ENCODE results near the gene HOTAIR.
A peak's percentile ranks its signal among the peaks of the same experiment; 100 is the strongest.

The HOTAIR gene

DNA sequence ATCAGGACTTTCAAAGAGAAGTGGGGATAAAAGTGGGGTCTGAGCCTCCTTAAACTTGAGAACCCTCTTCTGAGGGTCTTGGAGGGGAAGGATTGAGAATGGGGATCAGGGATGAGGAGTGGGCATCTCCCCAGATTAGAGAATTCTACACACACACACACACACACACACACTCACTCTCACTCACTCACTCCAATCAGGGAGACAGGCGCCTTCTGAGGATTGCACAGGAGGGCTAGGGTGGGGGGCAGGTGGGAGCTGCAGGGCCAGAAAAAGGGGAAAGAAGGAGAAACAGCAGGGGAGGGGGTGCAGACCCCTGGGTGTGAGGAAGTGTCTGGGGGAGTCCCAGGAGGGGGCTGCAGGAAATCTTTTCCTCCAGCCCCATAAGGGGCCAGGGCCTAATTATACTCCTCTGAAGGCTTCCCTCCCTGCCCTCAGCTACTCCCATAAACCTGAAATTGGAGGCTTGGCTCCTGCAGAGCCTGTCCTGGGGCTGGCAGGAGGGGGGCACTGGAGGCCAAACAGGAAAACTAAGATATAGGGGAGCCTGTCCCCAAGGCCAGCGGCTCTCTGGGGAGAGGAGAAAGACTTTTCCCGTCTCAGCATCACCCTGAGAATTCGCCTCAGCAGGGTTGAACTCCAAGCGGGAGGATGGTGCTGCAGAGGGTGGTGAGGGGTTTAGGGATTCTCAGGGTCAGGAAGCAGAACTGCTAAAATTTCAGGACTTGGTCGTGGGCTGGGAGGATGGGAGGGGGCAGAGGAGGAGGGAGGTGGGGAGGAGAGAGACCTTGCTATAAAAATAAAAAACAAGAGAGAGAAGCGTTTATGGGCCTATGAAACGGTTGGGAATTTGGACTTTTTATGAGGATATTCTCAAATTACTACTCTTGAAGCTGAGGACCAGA is 26.8 kb upstream of the HOTAIR start:
- no peak for ATAC-seq
- TF ChIP-seq ZFP3 (CRISPR knock-in tag; IDR thresholded peaks at IDR 0.05): no peak
- TF ChIP-seq ZNF565 (CRISPR knock-in tag; conservative IDR thresholded peaks at IDR 0.05; ENCODE audit: low read depth): no peak
- no peak for TF ChIP-seq SNAI2 (CRISPR knock-in tag; IDR thresholded peaks at IDR 0.05)
- no peak for TF ChIP-seq ISL1 (CRISPR knock-in tag; IDR thresholded peaks at IDR 0.05)
- TF ChIP-seq, protein P1, sequence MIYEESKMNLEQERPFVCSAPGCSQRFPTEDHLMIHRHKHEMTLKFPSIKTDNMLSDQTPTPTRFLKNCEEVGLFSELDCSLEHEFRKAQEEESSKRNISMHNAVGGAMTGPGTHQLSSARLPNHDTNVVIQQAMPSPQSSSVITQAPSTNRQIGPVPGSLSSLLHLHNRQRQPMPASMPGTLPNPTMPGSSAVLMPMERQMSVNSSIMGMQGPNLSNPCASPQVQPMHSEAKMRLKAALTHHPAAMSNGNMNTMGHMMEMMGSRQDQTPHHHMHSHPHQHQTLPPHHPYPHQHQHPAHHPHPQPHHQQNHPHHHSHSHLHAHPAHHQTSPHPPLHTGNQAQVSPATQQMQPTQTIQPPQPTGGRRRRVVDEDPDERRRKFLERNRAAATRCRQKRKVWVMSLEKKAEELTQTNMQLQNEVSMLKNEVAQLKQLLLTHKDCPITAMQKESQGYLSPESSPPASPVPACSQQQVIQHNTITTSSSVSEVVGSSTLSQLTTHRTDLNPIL (CRISPR knock-in tag; IDR thresholded peaks at IDR 0.05; ENCODE audit: low read depth): no peak
- TF ChIP-seq ZNF8 (CRISPR knock-in tag; IDR thresholded peaks at IDR 0.05): no peak
- TF ChIP-seq ZFP30 (CRISPR knock-in tag; IDR thresholded peaks at IDR 0.05): no peak
- TF ChIP-seq GLIS3 (CRISPR knock-in tag; IDR thresholded peaks at IDR 0.05): no peak
- TF ChIP-seq, protein P2, sequence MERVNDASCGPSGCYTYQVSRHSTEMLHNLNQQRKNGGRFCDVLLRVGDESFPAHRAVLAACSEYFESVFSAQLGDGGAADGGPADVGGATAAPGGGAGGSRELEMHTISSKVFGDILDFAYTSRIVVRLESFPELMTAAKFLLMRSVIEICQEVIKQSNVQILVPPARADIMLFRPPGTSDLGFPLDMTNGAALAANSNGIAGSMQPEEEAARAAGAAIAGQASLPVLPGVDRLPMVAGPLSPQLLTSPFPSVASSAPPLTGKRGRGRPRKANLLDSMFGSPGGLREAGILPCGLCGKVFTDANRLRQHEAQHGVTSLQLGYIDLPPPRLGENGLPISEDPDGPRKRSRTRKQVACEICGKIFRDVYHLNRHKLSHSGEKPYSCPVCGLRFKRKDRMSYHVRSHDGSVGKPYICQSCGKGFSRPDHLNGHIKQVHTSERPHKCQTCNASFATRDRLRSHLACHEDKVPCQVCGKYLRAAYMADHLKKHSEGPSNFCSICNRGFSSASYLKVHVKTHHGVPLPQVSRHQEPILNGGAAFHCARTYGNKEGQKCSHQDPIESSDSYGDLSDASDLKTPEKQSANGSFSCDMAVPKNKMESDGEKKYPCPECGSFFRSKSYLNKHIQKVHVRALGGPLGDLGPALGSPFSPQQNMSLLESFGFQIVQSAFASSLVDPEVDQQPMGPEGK (CRISPR knock-in tag; IDR thresholded peaks at IDR 0.05; ENCODE audit: borderline replicate concordance): no peak
- TF ChIP-seq, protein P3, sequence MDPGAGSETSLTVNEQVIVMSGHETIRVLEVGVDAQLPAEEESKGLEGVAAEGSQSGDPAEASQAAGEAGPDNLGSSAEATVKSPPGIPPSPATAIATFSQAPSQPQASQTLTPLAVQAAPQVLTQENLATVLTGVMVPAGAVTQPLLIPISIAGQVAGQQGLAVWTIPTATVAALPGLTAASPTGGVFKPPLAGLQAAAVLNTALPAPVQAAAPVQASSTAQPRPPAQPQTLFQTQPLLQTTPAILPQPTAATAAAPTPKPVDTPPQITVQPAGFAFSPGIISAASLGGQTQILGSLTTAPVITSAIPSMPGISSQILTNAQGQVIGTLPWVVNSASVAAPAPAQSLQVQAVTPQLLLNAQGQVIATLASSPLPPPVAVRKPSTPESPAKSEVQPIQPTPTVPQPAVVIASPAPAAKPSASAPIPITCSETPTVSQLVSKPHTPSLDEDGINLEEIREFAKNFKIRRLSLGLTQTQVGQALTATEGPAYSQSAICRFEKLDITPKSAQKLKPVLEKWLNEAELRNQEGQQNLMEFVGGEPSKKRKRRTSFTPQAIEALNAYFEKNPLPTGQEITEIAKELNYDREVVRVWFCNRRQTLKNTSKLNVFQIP (CRISPR knock-in tag; IDR thresholded peaks at IDR 0.05; ENCODE audit: borderline replicate concordance, low read depth): no peak
- TF ChIP-seq PPARA (CRISPR knock-in tag; IDR thresholded peaks at IDR 0.05; ENCODE audit: borderline replicate concordance): no peak
- TF ChIP-seq CSDC2 (CRISPR knock-in tag; IDR thresholded peaks at IDR 0.05): no peak
- no peak for TF ChIP-seq TCF4 (CRISPR knock-in tag; IDR thresholded peaks at IDR 0.05; ENCODE audit: borderline replicate concordance)
- TF ChIP-seq ZC3H10 (CRISPR knock-in tag; IDR thresholded peaks at IDR 0.05): no peak
- no peak for TF ChIP-seq ARNTL (CRISPR knock-in tag; IDR thresholded peaks at IDR 0.05; ENCODE audit: borderline replicate concordance, low read depth)

DNA sequence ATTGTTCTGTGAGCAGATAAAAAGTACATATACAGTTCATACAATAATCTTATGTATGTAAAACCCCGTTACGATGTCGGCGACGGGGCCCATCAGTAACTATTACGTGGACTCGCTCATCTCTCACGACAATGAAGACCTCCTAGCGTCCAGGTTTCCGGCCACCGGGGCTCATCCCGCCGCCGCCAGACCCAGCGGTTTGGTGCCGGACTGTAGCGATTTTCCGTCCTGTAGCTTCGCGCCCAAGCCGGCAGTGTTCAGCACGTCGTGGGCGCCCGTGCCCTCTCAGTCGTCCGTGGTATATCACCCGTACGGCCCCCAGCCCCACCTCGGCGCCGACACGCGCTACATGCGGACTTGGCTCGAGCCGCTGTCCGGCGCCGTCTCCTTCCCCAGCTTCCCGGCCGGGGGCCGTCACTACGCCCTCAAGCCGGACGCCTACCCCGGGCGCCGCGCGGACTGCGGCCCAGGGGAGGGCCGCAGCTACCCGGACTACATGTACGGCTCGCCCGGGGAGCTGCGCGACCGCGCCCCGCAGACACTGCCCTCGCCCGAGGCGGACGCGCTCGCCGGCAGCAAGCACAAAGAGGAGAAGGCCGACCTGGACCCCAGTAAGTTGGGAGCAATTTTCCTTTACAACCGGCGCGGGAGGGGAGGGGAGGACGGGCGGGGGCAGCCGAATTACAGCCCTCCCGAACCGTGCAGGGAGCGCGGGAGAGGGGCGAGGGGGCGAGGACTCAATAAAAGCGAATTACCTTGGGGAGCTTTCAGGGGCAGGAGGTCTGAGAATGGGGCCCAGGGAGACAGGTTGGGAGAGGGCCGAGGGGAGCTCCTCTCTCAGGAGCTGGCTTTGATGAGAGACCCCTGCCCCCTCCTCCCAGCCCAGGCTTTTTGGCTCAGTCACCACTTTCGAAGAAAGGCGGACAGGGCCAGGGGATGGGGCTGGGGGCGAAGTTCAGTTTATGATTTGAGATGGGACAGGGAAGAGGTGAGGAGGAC is 25.7 kb upstream of the HOTAIR start, which contains the start of gene HOXC9:
Gene HOXC9 (plus strand): TSS at position 46 of the 999 bp plus-strand sequence. CDS start 28 bp downstream, at position 74.
- TF ChIP-seq ZC3H10 (CRISPR knock-in tag; IDR thresholded peaks at IDR 0.05) (no peak), ZFP30 (CRISPR knock-in tag; IDR thresholded peaks at IDR 0.05) (no peak)
- TF ChIP-seq, protein P2 (CRISPR knock-in tag; IDR thresholded peaks at IDR 0.05; ENCODE audit: borderline replicate concordance): 0 out of 2 replicates have a peak, but pooled peaks have one; percentile 12
- TF ChIP-seq, protein P4, sequence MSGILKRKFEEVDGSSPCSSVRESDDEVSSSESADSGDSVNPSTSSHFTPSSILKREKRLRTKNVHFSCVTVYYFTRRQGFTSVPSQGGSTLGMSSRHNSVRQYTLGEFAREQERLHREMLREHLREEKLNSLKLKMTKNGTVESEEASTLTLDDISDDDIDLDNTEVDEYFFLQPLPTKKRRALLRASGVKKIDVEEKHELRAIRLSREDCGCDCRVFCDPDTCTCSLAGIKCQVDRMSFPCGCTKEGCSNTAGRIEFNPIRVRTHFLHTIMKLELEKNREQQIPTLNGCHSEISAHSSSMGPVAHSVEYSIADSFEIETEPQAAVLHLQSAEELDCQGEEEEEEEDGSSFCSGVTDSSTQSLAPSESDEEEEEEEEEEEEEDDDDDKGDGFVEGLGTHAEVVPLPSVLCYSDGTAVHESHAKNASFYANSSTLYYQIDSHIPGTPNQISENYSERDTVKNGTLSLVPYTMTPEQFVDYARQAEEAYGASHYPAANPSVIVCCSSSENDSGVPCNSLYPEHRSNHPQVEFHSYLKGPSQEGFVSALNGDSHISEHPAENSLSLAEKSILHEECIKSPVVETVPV (CRISPR knock-in tag; IDR thresholded peaks at IDR 0.05): no peak
- TF ChIP-seq, protein P5, sequence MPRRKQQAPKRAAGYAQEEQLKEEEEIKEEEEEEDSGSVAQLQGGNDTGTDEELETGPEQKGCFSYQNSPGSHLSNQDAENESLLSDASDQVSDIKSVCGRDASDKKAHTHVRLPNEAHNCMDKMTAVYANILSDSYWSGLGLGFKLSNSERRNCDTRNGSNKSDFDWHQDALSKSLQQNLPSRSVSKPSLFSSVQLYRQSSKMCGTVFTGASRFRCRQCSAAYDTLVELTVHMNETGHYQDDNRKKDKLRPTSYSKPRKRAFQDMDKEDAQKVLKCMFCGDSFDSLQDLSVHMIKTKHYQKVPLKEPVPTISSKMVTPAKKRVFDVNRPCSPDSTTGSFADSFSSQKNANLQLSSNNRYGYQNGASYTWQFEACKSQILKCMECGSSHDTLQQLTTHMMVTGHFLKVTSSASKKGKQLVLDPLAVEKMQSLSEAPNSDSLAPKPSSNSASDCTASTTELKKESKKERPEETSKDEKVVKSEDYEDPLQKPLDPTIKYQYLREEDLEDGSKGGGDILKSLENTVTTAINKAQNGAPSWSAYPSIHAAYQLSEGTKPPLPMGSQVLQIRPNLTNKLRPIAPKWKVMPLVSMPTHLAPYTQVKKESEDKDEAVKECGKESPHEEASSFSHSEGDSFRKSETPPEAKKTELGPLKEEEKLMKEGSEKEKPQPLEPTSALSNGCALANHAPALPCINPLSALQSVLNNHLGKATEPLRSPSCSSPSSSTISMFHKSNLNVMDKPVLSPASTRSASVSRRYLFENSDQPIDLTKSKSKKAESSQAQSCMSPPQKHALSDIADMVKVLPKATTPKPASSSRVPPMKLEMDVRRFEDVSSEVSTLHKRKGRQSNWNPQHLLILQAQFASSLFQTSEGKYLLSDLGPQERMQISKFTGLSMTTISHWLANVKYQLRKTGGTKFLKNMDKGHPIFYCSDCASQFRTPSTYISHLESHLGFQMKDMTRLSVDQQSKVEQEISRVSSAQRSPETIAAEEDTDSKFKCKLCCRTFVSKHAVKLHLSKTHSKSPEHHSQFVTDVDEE (CRISPR knock-in tag; IDR thresholded peaks at IDR 0.05): 0 out of 2 replicates have a peak, but pooled peaks have one; percentile 16
- TF ChIP-seq, protein P1 (CRISPR knock-in tag; IDR thresholded peaks at IDR 0.05; ENCODE audit: low read depth): no peak
- ATAC-seq: peak; percentile 61
